Activated T-cell treated with anti-CD3 and anti-CD28 coated beads for 24 hours (primary cell): ENCODE results near the gene SORT1.
"Not testable (repeated sequence)": the region's sequence is repeated elsewhere in the genome, so short reads cannot be mapped to it uniquely, and the experiment has no call there.

Experiments
- DNase-seq: peaks from one replicate; pipeline ENCODE4 v3.0.0-alpha.2; 2020; ENCODE audit warnings: low read depth

The SORT1 gene

DNA sequence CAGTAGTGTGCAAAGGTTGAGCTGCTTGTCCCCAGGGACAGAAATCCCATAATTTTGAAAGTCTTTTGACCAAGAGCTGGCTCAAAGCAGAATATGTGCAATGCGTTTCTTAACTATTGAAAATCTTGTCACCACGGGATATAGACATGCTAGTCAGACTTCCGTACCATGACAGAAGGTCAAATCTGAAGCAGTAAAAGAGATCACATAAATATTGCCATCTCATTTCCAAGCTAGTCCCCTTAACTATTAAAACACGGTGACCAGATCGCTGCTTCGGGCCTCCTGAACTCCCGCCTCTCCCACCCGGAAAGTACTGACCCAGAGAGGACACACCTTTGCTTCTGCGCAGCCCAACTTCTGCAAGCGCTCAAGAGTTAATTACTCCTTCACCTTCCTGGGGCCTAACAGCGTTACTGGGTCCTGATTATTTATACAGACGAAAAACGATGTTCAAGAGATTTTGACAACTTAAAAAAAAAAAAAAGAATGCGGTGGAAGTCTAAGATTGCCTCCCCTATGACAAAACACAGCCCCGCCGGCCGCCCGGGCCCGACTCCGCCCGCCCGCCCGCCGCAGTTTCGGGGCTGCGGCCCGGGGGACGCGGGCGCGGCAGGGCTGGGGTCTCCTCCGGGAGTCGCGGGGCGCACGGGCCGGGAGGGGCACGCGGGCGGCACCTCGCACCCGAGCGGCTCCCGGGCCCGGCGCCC is 692 bp downstream of the SORT1 start:
- DNase-seq: no peak

DNA sequence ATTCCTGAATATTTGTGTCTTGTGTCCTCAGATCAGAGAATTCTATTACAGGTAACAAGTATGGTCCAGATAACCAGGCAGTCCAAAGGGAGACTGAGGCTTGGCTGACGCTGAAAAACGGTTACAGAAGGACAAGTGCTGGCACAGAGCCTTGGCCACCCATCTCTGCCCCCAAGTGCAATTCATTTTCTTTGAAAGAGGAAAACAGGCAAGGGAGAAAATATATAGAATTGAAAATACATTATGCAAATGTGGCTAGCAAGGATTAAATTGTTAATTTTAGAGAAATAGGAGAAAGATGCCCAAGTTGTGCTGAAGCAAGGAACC is 1.2 kb downstream of the SORT1 start:
- no peak for DNase-seq

DNA sequence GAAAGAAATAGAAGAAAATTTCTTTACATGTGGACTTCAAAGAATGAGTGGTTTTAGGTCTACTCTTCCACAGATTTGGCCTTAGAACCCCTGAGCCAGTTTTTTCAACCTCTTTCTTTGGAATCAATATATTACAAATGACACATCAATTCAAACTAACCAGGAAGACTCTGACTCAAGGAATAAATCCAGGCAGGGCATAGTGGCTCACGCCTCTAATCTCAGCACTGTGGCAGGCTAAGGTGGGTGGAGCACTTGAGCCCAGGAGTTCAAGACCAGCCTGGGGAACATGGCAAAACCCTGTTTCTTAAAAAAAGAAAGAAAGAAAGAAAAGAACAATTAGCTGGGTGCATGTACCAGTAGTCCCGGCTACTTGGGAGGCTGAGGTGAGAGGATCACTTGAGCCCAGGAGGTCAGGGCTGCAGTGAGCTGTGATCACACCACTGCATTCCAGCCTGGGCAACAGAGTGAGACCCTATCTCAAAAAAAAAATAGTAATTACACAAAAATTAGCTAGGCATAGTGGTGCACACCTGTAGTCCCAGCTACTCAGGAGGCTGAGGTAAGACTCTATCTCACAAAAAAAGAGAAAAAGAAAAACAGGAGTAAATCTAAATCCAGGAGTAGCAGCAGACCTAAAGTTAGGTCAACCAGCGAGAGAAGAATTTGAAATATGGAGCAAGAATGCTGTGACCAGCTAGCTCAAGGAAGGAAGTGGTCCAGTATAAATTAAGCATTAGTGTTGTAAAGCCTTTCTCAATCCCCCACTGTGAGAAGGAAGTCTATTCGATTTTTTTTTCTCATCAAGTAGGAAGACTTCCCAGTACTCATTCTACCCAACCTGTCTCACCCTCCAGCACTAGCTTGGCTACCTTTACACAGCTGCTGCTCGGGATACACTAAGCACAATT is 1.9 kb downstream of the SORT1 start:
- DNase-seq: no peak

DNA sequence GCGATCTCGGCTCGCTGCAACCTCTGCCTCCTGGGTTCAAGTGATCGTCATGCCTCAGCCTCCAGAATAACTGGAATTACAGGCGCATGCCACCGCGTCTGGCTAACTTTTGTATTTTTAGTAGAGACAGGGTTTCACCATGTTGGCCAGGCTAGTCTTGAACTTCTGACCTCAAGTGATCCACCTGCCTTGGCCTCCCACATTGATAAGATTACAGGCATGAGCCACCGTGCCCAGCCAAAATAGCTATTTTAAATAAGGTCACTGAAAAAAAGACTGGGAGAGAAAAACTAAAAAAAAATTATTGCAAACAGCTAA is 2.5 kb downstream of the SORT1 start:
- not testable (repeated sequence) for DNase-seq

DNA sequence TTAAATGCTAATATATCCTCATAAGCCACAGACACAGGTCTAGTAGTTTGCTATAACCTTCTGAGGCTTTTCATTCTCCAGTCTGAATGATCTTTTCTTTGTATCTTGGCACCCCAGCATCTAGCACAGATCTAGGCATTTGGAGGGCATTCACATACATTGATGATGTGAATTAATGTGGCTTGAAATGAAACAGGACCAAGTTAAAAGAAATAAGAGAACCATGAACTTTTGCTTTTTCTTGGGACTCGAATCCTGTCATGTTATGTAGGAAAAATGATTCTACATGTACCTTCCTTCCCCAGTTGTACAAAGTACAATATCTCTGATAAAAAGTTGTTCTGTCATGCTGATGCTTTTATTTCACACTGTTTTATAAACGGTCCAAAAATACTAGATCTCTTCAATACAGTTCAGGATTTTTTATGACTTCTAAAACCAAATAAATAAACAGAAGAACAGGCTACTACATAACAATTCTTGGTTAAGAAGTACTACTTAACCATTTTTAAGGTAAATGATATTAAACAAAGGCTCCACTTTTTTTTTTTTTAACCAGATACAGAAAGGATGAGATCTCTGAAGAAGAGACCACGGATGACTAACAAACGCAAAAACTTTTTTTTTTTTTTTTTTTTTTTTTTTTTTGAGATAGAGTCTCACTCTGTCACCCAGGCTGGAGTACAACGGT is 3.0 kb downstream of the SORT1 start:
- DNase-seq: no peak

DNA sequence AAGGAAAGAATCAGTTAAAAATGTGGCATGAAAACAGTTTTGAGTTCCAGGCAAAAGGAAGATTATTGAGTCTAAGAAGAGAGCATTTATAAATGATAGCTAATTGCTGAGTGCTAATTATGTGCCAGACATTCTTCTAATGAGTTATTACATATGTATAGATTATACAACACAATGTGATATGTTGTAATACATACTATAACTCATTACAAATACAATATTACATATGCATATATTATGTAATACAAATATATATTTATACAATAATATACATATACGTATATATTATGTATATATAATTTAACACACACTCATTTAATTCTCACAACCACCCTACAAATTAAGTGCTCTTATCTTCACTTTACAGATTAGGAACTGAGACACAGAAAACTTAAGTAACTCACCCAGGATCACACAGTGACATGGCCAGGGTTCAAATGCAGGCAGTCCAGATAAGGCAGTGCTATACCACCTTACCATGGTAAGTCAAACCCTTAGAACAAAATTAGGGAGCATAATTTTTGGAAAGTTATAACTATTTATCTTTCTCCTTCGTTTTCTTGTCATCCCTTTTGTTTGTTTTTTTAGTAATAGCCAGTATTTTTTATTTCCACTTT is 4.0 kb downstream of the SORT1 start:
- no peak for DNase-seq

DNA sequence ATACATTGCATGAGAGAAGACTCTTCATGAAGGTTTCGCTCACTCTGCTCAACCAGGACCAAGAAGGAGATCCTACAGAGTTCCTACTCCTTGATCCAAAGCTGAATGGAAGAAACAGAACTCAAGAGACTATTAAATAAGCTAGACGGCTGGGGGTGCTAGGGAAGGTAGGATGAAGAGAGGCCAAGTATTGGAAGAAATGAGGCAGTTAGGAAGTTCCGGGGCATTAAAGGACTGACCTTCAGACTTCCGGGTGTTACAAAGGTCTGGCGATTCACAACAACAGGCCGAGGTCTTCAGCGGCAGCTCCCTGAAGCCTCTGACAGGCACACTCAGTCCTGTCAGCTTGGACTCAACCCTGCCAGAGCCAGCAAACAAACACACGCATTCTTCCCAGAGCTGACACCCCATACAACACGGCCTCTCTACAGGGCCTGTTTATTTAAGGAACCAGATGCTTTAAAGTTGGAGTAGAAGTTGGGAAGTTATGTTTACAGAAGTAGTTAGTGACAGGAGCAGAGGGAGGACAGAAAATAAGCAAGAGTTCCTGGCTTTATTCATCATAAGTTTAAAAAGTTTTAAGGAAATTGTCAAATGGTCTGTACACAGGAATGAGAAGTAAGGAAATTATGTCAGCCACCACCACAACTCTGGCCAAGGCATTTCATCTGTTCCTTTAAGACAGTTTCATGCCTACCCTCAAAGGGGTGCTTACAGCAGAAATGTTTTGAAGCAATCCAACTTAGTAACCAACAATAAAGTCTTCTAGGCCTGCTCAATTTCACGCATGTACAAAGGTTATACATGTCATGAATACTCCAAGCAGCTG is 4.7 kb downstream of the SORT1 start:
- DNase-seq: no peak

DNA sequence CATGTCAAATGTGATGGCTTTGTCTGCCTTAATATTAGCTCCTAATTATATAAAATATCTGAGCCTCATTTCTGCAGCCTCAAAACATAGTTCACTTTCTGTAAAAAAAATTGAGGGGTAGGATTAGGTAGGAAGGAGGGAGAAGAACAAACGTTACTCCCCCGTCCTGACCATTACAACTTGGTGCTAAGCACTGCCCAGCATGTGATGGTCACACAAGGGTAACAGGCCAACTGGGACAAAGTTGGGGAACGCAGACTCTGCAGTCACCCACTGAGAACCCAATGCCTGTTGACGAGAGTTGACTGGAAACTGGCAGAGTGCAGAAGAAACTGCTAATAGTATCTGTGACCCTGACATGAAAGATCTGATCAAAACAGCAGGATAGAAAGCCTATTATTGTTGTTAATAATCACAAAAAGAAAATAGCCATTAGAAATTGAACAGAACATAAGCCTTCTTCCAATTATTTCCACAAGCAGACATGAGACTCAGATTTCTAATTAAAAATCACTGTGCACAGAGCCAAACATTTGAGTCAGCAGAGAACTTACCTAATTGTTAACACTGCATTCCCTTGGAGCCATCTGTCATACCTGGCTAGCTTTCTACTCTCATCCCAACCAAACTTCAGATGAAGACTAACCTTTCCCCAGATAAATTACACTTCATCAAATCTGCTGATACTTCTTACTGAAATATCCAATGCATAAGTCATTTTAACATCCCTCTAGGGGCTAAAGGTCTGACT is 5.5 kb downstream of the SORT1 start:
- no peak for DNase-seq

DNA sequence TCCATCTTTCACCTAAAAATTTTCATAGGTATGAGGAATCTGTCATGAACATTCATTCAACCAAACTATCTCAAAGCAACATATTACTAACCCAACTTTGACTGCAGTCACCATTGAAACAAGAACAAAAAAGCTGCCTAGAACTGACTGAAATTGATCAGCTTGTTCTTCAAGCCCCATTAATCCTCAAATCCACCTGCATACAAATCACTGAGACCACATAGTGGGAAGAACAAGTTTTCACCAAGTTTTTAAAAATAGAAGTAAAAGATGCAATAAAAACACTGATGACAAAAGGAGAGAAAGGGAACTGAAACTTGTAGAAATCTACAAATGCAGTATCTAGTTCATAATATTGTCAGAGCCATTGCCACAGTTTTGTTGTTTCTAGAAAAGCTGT is 6.1 kb downstream of the SORT1 start:
- no peak for DNase-seq

DNA sequence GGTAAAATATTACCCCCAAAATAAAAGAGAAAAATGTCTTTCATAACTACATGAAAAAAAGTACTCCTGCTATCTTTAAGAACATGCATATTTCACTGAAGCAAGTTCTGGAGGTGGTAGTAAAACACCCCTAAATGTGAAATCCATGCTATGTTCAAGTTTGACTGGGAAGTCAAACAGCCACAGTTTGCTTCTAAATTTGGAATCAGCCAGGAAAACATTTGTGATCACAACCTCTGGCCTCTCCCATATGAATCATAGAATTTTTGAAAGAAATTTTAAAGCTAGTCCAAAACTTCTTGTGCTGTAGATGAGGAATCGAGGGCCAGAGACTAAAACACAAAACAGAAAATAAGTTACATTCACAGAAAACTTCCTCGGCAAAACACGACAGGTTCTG is 6.6 kb downstream of the SORT1 start:
- DNase-seq: no peak

DNA sequence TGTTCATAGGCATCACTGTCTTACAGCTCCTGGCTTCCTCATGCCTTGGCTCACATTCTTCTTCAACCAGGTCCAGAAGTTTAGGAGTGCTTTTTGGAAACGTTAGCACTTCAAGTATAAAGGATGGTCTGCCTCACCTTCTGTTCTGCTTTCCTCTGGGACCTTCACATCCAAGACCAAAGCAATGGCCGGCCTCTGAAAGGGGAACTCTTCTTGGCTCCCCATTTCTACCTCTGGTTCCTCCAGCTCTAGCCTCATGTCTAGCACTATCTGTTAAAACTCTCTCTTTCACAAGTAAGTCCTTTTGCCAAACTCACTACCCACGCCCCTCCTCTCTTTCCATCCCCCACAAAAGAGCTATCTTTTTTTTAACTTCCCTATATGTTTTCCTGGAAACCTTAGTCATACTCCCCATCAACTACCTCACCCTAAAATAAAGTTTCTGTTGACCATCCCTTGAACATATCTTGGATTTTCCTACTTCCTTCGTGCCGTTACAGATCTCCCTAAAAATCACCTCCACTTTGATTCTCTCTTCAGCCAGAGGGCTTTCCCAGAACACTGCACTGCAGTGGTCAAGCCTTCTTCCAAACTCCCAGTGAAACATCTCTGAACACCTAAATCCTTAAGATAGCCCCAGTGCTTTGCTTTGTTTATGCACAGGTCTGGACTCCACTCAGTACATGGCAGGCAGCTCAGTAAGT is 7.9 kb downstream of the SORT1 start:
- no peak for DNase-seq

DNA sequence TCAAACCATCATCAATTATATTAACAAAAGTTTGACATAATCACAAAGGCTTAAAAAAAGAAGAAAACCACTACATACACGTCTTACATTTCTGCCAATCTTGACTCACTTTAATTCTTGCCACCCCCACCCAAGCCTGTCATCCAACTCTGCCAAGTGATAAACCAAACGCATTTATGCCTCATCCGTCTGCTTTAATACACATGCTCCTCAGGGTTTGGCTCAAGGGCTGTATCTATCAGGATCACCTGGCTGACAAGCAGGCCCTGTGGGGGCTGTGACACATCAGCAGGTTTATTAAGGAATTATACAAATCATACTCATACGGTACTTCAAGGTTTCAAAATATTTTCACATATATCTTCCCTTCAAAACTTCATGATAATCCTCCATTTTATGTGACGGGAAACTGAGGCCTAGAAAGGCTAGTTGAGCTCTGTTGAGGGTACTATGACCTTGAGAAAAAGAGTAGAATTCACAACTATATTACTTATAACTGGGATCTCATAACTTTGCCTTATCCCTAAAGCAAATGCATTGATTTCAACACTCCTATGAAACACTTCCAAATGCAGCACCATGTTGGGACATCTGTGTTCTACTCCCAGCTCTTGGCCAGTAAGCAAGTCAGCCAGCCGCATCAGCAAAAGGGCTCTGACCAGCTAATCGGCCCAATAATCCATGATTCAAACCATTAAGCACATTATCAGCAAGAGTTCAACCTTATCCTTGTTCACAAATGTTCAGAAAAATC is 8.7 kb downstream of the SORT1 start:
- DNase-seq: no peak

DNA sequence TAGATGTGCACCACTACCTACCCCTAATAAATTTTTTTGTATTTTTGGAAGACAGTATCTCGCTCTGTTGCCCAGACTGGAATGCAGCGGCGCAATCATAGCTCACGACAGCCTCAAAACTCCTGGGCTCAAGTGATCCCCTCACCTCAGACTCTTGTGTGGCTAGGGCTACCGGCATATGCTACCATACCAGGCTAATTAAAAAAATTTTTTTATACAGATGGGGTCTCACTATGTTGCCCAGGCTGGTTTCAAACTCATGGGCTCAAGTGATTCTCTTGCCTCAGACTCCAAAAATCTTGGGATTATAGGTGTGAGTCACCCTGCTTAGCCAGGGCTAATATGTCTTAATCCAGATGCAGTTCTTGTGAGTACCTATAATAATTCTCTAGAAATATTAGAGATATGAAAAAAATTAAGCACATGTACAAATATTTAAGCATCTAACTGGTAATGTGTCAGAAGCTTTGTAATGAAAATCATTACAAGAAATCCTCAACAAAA is 9.5 kb downstream of the SORT1 start:
- no peak for DNase-seq

DNA sequence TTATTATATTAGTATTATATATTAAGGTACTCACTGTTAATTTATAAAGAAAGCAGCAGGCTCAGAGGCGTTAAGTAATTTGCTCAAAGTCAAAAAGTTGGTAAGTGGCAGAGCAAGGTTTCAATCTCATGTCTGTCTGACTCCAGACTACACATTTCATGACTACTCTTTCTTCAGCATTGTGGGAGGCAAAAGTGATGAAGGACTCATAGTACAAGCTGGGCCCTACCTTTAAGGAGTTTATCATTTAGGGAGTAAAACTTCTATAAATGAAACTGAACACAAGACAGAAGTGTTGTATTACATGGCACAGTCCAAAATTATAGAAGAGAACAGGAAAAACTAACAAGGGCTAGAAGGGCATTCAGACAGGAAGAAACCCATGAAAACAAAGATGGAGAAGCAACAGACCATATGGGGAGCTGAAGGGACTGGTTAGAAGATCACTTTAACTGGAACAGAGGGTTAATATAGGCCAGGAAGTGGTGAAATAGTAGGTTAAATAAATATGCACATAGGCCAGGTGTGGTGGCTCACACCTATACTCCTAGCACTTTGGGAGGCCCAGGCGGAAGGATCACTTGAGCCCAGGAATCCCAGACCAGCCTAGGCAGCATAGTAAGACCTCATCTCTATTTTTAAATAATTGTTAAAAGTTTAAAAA is 11.5 kb downstream of the SORT1 start:
- DNase-seq: no peak

DNA sequence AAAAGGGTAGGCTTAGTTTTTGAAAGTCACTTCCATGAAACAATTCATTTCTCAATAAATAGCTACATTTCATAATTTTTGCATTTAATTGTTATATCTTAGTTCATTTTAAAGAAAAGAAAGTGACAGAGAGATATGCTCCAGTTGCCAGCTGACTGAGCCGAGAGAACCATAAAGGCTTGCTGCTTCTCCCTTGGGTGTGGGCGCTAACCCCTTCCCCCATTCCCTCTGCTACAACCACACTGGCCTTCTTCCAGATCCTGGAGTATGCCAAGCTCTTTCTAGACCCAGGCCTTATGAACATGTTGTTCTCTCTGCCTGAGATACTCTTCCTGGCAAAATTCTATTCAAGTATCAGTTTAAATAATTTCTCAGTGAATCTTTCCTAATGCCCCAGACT is 12.3 kb downstream of the SORT1 start:
- no peak for DNase-seq

DNA sequence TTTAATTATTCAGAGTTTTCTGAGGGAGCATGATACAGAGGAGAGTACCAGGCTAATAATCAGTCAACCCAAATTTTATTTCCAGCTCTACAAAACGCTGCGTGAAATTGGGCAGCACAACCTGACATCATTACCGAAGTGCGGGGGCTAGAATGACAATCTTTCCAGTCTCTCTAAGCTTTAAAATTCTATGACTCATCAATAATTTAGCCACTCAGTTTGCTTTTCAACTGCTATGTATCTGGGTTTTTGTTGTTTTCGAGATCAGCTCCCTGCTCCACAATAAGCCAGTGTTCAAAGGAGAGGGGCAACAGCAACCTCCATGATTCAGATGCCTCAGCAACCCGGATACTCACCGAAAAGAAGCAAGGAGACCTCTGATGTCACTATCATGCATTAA is 13.9 kb downstream of the SORT1 start:
- no peak for DNase-seq

DNA sequence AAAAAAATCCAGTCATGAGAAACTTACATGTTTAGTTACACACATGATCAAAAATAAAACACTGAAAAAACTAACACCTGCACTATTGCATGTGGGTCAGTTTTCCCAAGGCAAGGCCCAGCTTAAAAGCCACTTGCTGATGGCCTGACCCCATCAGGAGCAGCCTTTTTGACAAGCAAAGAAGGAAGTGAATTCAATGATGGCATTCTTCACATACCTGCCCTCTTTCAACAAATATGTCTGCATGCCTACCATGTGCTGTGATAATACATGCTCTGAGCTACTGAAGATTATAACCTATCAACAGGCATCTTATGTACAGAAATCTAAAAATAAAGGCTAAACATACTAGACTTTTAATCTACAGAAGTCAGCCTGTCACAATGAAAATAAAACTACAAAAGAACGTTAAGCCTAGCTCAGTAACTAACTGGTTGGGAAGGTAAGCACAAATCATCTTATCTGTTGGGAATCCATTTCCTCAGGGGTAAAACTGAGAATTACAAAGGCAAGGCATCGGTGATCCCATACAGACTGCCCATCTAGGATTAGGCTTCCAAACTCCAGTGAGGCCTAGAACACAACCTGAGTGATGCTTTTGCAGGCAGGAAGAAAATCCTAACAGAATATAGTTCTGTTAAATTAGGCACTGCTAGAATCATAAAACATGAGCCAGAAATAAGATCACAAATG is 14.5 kb downstream of the SORT1 start:
- no peak for DNase-seq

DNA sequence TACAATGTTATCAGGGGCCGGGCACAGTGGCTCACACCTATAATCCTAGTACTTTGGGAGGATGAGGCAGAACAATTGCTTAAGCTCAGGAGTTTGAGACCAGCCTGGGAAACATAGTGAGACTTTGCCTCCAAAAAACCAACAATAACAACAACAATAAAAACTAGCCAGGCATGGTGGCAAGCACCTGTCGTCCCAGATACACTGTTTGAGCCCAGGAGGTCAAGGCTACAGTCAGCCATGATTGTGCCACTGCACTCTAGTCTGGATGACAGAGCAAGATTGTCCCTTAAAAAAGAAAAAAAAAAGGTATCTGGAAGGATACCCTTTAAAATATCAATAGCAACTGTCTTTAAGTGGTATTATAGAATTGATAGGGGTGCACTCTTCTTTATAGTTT is 16.1 kb downstream of the SORT1 start:
- no peak for DNase-seq
